Hepatocyte (in vitro differentiated cells): ENCODE measurements around the gene TRMT61A. TPM values are rescaled to one million over a fixed set of nuclear protein-coding genes. Genes with fewer than 3 reads are reported as not detected.

ENCODE experiments used
- DNase-seq: peaks from one replicate; pipeline ENCODE4 v3.0.0-alpha.2; 2016; ENCODE audit warnings: low spot score
- H2AFZ ChIP-seq: fragments of 200-600 bp; sonication (generic); 2 replicates; pipeline ENCODE4 v1.6.0; 2016; ENCODE audit warnings: antibody characterized with exemption, mild to moderate bottlenecking
- H3K27ac ChIP-seq: fragments of 200-600 bp; sonication (generic); 2 replicates; pipeline ENCODE4 v1.5.1; 2016; ENCODE audit warnings: mild to moderate bottlenecking
- H3K27me3 ChIP-seq: fragments of 200-600 bp; sonication (generic); 2 replicates; pipeline ENCODE4 v1.6.1; 2016
- H3K36me3 ChIP-seq: fragments of 200-600 bp; sonication (generic); replicated peaks from 2 replicates; pipeline ENCODE4 v1.5.1; 2016; ENCODE audit warnings: low read depth; ENCODE audit not compliant: insufficient read depth
- H3K4me1 ChIP-seq: fragments of 200-600 bp; sonication (generic); 2 replicates; pipeline ENCODE4 v1.5.1; 2016; ENCODE audit warnings: mild to moderate bottlenecking, moderate library complexity; ENCODE audit not compliant: insufficient read depth
- H3K4me2 ChIP-seq: fragments of 200-600 bp; sonication (generic); 2 replicates; pipeline ENCODE4 v1.6.0; 2016
- H3K4me3 ChIP-seq: fragments of 200-600 bp; sonication (generic); 2 replicates; pipeline ENCODE4 v1.5.1; 2016; ENCODE audit warnings: mild to moderate bottlenecking
- H3K79me2 ChIP-seq: fragments of 200-600 bp; sonication (generic); 2 replicates; pipeline ENCODE4 v1.6.0; 2017; ENCODE audit warnings: mild to moderate bottlenecking
- H3K9me2 ChIP-seq: fragments of 200-600 bp; sonication (generic); replicated peaks from 2 replicates; pipeline ENCODE4 v1.6.0; 2017; ENCODE audit warnings: mild to moderate bottlenecking; ENCODE audit not compliant: insufficient read depth
- H3K9me3 ChIP-seq: fragments of 200-600 bp; sonication (generic); 2 replicates; pipeline ENCODE4 v1.5.1; 2016; ENCODE audit warnings: low read depth, mild to moderate bottlenecking
- H4K20me1 ChIP-seq: fragments of 200-600 bp; sonication (generic); 2 replicates; pipeline ENCODE4 v1.6.0; 2016; ENCODE audit warnings: mild to moderate bottlenecking; ENCODE audit not compliant: insufficient read depth, poor library complexity, severe bottlenecking
- CTCF ChIP-seq: fragments of 200-600 bp; sonication (generic); IDR thresholded peaks from 2 replicates; pipeline ENCODE4 v1.5.1; 2016; ENCODE audit warnings: antibody characterized with exemption, mild to moderate bottlenecking; ENCODE audit not compliant: poor library complexity
- EZH2 ChIP-seq: fragments of 200-600 bp; sonication (generic); IDR thresholded peaks from 2 replicates; pipeline ENCODE4 v1.6.1; 2016; ENCODE audit warnings: antibody characterized with exemption, mild to moderate bottlenecking, borderline replicate concordance
- EZH2phosphoT487 ChIP-seq: fragments of 200-600 bp; sonication (generic); IDR thresholded peaks from one replicate; pipeline ENCODE4 v1.6.1; 2018; ENCODE audit warnings: antibody characterized with exemption, mild to moderate bottlenecking, low read depth, moderate library complexity; ENCODE audit not compliant: unreplicated experiment, severe bottlenecking
- WGBS: methylation state at CpG from one replicate; pipeline ENCODE4 v1.1.6; 2016; ENCODE audit warnings: low lambda C conversion rate; ENCODE audit errors: missing lambda C conversion rate; 5-methylcytosine and 5-hydroxymethylcytosine counted together
- polyA plus RNA-seq: library from polyadenylated mRNA; unstranded; fragments of >200 nt; fragmentation: Nextera tagmentation; extraction: Ambion mirVana; gene quantifications from 2 replicates; pipeline ENCODE4 v1.2.1, GENCODE V29; 2016
- total RNA-seq: library from RNA; depleted of rRNA; stranded (reverse); fragments of >200 nt; gene quantifications from 2 replicates; pipeline ENCODE4 v1.2.3, GENCODE V29; 2014

TRMT61A gene
- total and polyA plus RNA-seq, 2 experiments from 2014 or later: 8.9 to 13.2 TPM

- Histone ChIP-seq H3K27me3 (no peaks in the 10 kb centered on the region), H3K9me3 (no peaks in the 10 kb centered on the region), H2AFZ (no peak overlapping the region), H3K4me1 (no peaks in the 10 kb centered on the region), H3K9me2 (no peaks in the 10 kb centered on the region), H3K36me3 (no peaks in the 10 kb centered on the region), H3K4me3 (no peak overlapping the region), H3K4me2 (no peak overlapping the region), H3K79me2 (peaks cover 5% of the 10 kb centered on the region), H3K27ac (no peak overlapping the region), H4K20me1 (no peaks in the 10 kb centered on the region)
- TF ChIP-seq EZH2 (no peak), EZH2phosphoT487 (no peak), CTCF (no peak)
- WGBS: 0% methylated on average over 1 of the region's 1 CpG
- DNase-seq: no peak
These were observed 32.2 kb upstream of the TRMT61A start for GRCh38 chr14:103496776-103497175.

- no peak overlapping the region for H3K4me2 ChIP-seq
- H3K9me3 ChIP-seq: no peaks in the 10 kb centered on the region
- H4K20me1 ChIP-seq: no peaks in the 10 kb centered on the region
- WGBS: 83% methylated on average over 10 of the region's 10 CpGs
- no peak for DNase-seq
- TF ChIP-seq EZH2phosphoT487 (no peak), EZH2 (no peak), CTCF (no peak)
- H3K27me3 ChIP-seq: no peaks in the 10 kb centered on the region
- no peak overlapping the region for H3K27ac ChIP-seq
- no peaks in the 10 kb centered on the region for H3K4me1 ChIP-seq
- H3K79me2 ChIP-seq: peaks cover 5% of the 10 kb centered on the region
- H3K9me2 ChIP-seq: no peaks in the 10 kb centered on the region
- no peak overlapping the region for H2AFZ ChIP-seq
- no peak overlapping the region for H3K4me3 ChIP-seq
- peaks cover 6% of the 10 kb centered on the region for H3K36me3 ChIP-seq
These were observed 29.3 kb upstream of the TRMT61A start for GRCh38 chr14:103499709-103500108.

GRCh38 chr14:103500148-103500990, 28.6 kb upstream of the TRMT61A start:
- no peaks in the 10 kb centered on the region for H3K4me1 ChIP-seq
- no peaks in the 10 kb centered on the region for H4K20me1 ChIP-seq
- no peak overlapping the region for H3K27ac ChIP-seq
- TF ChIP-seq EZH2phosphoT487 (no peak), EZH2 (no peak), CTCF (peak; percentile 94)
- no peaks in the 10 kb centered on the region for H3K27me3 ChIP-seq
- 51% methylated on average over 17 of the region's 17 CpGs for WGBS
- H3K9me2 ChIP-seq: no peaks in the 10 kb centered on the region
- peak; percentile 96 for DNase-seq
- no peak overlapping the region for H3K4me3 ChIP-seq
- H3K79me2 ChIP-seq: peaks cover 5% of the 10 kb centered on the region
- H3K4me2 ChIP-seq: no peak overlapping the region
- H3K36me3 ChIP-seq: peaks cover 6% of the 10 kb centered on the region
- no peak overlapping the region for H2AFZ ChIP-seq
- H3K9me3 ChIP-seq: no peaks in the 10 kb centered on the region
